Measurements from ENCODE around the gene KIAA1217. TPM values are rescaled to one million over a fixed set of nuclear protein-coding genes. Genes with fewer than 3 reads are reported as not detected.

Gene KIAA1217
- total and polyA plus RNA-seq, 12 donors, result 6.9 to 49.5 (median 38.4) TPM

DNA sequence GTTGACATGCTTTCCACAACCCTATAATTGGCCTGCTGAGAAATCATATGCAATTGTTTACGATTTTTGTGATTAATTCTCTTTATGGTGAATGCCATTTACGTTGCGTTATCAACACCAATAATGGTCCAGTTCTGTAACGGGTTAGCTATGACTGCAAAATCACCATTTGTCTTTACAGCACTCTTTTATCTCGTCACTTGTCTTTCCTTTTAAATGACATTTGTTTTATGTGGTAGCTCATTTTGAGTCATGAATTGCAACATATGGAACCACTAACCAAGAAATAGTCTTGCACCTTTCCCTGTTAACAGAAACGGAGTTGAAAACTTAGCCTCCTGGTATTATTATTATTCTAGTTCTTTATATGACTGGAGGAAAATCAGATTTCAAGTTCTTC, 3.1 kb upstream of the KIAA1217 start:
- Histone ChIP-seq H3K4me1 (peaks cover 5 to 64% (median 34%) of the 10 kb centered on the region in 9 donors), H3K27me3 (peaks cover 0 to 22% (median 0%) of the 10 kb centered on the region in 7 donors), H3K9me3 (no peaks in the 10 kb centered on the region), H3K36me3 (no peaks in the 10 kb centered on the region), H3K27ac (peak overlapping the region in 6 of 10 donors; percentile 90 to 96 (median 95)), H3K4me3 (no peak overlapping the region)
- ATAC-seq, result no peak
- WGBS, 2 donors, result 79 to 86% methylated on average over 6 of the region's 6 CpGs
- TF ChIP-seq, protein P1, sequence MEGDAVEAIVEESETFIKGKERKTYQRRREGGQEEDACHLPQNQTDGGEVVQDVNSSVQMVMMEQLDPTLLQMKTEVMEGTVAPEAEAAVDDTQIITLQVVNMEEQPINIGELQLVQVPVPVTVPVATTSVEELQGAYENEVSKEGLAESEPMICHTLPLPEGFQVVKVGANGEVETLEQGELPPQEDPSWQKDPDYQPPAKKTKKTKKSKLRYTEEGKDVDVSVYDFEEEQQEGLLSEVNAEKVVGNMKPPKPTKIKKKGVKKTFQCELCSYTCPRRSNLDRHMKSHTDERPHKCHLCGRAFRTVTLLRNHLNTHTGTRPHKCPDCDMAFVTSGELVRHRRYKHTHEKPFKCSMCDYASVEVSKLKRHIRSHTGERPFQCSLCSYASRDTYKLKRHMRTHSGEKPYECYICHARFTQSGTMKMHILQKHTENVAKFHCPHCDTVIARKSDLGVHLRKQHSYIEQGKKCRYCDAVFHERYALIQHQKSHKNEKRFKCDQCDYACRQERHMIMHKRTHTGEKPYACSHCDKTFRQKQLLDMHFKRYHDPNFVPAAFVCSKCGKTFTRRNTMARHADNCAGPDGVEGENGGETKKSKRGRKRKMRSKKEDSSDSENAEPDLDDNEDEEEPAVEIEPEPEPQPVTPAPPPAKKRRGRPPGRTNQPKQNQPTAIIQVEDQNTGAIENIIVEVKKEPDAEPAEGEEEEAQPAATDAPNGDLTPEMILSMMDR (IDR thresholded peaks at IDR 0.05), result no peak
- DNase-seq, result no peak
- intact Hi-C loops (cut with DNase I), result loop anchor here in 4 of 10 donors (5.0 to 10.0 kb wide), 4 partner anchors 151 to 309 kb away; no protein-coding TSS in a partner anchor

DNA sequence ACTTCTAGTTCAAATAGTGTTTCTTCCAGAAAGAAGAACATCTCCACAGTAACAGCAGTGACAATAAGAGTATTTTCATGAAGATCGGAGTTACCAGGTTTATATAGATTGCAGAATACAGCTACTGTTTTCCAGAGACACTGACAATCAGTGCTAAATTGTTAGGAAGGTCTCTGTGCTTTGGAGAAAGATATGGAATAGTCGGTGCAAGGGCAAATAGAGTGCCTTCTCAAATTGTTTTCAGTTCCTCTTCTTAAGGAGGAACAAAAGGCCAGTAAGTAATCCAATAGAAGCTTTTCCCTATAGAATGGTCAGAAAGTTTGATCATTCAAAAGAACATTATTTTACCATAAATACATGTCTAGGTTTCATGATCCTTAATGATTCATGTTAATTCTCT, 2.6 kb upstream of the KIAA1217 start:
- H3K27ac ChIP-seq, result peak overlapping the region; percentile 47 to 96 (median 92)
- no peaks in the 10 kb centered on the region for H3K9me3 ChIP-seq
- H3K4me3 ChIP-seq, result no peak overlapping the region
- peaks cover 5 to 64% (median 34%) of the 10 kb centered on the region in 9 donors for H3K4me1 ChIP-seq
- 56 to 59% methylated on average over 2 of the region's 2 CpGs for WGBS, 2 donors
- TF ChIP-seq, protein P1 (IDR thresholded peaks at IDR 0.05), result no peak
- H3K27me3 ChIP-seq, result peaks cover 0 to 22% (median 0%) of the 10 kb centered on the region in 7 donors
- DNase-seq (no peak), ATAC-seq (no peak)
- H3K36me3 ChIP-seq, result no peaks in the 10 kb centered on the region
- intact Hi-C loops (cut with DNase I), result loop anchor here in 4 of 10 donors (5.0 to 10.0 kb wide), 4 partner anchors 151 to 308 kb away; no protein-coding TSS in a partner anchor

- H3K4me3 ChIP-seq, result no peak overlapping the region
- ATAC-seq, result no peak
Observed at GRCh38 chr10:24206926-24207325, 2.0 kb upstream of the KIAA1217 start.

DNA sequence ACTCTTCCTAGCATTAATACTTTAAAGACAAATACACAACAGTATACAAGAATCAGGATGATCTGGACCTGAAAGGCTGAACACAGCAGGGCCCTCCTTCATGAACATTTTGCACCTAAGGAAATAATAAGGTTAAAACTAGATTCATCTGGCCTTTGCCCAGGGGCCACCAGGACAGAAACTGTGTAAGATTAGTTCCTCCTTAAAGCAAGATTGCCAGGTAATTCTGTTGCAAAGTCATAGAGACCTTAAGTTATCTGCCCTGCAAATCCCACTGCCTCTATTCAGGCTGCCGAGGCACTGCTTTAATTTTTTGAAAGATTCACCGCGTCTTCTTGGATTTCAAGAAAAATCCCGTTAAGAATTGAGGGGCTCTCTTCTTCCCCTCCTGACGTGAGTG, 1.6 kb upstream of the KIAA1217 start:
- ATAC-seq (no peak), DNase-seq (no peak)
- no peaks in the 10 kb centered on the region for H3K9me3 ChIP-seq
- H3K4me3 ChIP-seq, result peak overlapping the region in 2 of 10 donors; percentile 43 to 69
- H3K27ac ChIP-seq, result peak overlapping the region; percentile 47 to 96 (median 92)
- H3K4me1 ChIP-seq, result peaks cover 5 to 63% (median 34%) of the 10 kb centered on the region in 9 donors
- intact Hi-C loops (cut with DNase I), result loop anchor here in 4 of 10 donors (5.0 to 10.0 kb wide), 4 partner anchors 150 to 307 kb away; no protein-coding TSS in a partner anchor
- no peaks in the 10 kb centered on the region for H3K36me3 ChIP-seq
- H3K27me3 ChIP-seq, result peaks cover 0 to 22% (median 0%) of the 10 kb centered on the region in 7 donors
- 39 to 48% methylated on average over 5 of the region's 5 CpGs for WGBS, 2 donors
- TF ChIP-seq, protein P1 (IDR thresholded peaks at IDR 0.05), result no peak

More at GRCh38 chr10:24206926-24207325, 2.0 kb upstream of the KIAA1217 start:
- peak overlapping the region; percentile 47 to 96 (median 92) for H3K27ac ChIP-seq
- H3K36me3 ChIP-seq, result no peaks in the 10 kb centered on the region
- 60 to 66% methylated on average over 3 of the region's 3 CpGs for WGBS, 2 donors
- TF ChIP-seq, protein P1 (IDR thresholded peaks at IDR 0.05), result no peak
- intact Hi-C loops (cut with DNase I), result loop anchor here in 4 of 10 donors (5.0 to 10.0 kb wide), 4 partner anchors 150 to 308 kb away; no protein-coding TSS in a partner anchor
- peaks cover 5 to 63% (median 34%) of the 10 kb centered on the region in 9 donors for H3K4me1 ChIP-seq
- no peak for DNase-seq
- no peaks in the 10 kb centered on the region for H3K9me3 ChIP-seq
- peaks cover 0 to 22% (median 0%) of the 10 kb centered on the region in 7 donors for H3K27me3 ChIP-seq

Data from heart right ventricle (tissue), 16 donors.